Tibial nerve (tissue), 3 donors: ENCODE results near the gene LDLRAD1.

Source experiments
- CTCF ChIP-seq, 5 experiments: fragments of 200-600 bp in 3 of 5; fragments of 450-650 bp in 2 of 5; sonication (generic) in 3 of 5; IDR thresholded peaks; one replicate each; pipeline ENCODE4 v1.5.1; 2016 to 2019; ENCODE audit warnings: antibody characterized with exemption in 5 of 5, mild to moderate bottlenecking in 3 of 5, moderate library complexity in 2 of 5
- POLR2A ChIP-seq, 2 donors: fragments of 450-650 bp; IDR thresholded peaks; one replicate each; pipeline ENCODE4 v1.6.1; 2017; ENCODE audit warnings: antibody characterized with exemption in 2 of 2, mild to moderate bottlenecking in 2 of 2, moderate library complexity in 2 of 2

GRCh38 chr1:53982763-53983104, 35.3 kb downstream of the LDLRAD1 start:
- no peak for TF ChIP-seq CTCF (IDR thresholded peaks at IDR 0.05)
- no peak for TF ChIP-seq POLR2A (IDR thresholded peaks at IDR 0.05)
